SW 1271 (cell line): Measurements from ENCODE around the gene THADA.

Experiments
- DNase-seq, 2 experiments: peaks; one replicate each; lab custom pipeline; 2025; lab: John Stamatoyannopoulos, UW

The THADA gene

GRCh38 chr2:43346602-43347567, 249.0 kb downstream of the THADA start:
- no peak for DNase-seq

DNA sequence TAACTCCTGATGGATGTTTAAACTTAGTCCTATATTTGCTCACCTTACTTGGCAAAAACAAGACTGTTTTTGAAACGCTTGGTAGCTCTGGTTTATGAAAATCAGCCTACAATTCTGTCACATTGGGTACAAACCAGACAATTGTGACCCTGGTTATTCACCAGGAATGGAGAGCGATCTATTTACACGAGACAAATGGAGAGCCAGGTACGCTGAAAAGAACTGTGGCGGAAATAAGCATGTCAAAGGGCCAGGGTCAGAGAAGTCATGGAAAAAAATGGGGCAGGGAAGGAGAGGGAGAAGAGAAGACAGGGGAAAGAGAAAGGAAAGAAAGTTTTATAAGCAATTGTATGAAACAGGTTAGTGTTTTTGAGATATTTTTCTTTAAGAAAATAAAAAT, 250.0 kb downstream of the THADA start:
- no peak for DNase-seq

DNA sequence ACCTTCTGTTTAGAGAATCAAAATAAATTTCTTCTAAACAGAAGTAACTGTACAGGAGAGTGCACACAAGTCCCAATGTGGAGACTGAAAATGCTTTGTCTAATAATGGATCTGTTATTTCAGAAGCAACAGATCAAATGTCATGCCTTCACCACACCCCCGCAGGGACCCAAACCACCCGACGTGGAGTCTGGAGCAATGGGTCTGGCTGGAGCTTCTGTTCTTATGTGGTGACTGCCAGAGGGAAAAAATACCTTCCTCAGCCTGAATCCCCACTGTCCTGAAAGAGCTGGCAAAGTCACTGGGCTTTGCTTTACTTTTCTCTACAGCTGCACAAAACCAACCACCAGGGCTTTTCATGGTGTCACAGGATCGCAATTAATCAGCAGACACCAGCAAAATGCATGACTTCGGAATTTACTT, 250.4 kb downstream of the THADA start:
- no peak for DNase-seq

DNA sequence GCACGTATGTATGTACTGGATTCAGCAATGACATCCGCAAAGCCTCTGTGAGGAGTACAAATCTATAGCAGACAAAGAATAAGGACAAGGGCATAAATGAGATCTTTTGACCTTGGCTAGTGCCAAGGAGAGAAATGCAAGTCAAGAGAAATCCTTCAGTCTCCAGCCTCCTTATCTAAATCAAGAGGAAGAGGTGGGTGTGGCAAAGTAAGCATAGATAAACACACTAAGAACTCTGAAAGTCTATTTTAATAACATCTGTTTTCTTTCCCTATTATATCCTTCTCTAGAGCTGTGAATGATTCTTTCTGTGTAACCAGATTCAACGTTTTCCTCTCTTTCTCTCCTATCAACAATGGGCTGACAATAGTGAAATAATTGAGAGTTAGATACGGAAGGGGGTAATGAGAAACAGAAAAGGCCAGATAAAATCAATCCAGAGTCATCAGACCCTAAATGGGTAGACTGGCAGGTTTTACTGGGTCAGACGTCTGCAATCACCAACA, 250.9 kb downstream of the THADA start:
- DNase-seq: no peak

DNA sequence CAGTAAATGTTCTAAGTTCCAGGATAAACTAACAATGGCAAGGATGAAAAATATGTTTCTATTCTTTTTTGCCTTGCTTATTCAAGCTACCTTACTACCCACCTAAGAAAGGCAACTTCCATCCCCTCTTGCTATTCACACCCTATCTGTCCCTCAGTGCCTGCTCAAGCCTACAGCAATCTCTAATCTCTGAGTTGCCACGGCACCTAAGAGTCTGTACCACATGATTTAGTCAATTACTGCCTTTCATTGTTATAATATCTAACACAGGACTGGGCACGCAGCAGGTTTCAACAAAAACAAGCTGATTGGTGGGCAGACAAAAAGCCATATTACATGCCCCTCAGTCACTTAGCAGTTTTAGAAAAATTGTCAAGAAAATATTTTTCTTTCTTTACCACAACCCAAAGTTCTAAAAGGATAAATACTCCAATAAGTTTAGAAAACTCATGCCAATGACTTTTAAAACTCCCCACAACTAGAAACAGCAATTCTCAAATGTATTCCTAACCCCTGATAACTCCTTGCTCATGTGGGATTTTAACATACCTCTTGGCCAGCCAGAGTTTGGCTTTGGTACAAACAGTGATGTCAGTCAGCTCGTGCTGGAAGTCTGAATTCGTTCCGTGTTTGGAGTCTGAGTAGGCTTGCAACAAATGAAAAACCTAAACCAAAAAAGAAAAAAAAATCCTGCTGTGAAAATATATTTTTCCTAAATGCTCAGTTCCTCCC, 252.1 kb downstream of the THADA start:
- no peak for DNase-seq

- DNase-seq: no peak
Measured at GRCh38 chr2:43341959-43342757, 253.7 kb downstream of the THADA start.

DNA sequence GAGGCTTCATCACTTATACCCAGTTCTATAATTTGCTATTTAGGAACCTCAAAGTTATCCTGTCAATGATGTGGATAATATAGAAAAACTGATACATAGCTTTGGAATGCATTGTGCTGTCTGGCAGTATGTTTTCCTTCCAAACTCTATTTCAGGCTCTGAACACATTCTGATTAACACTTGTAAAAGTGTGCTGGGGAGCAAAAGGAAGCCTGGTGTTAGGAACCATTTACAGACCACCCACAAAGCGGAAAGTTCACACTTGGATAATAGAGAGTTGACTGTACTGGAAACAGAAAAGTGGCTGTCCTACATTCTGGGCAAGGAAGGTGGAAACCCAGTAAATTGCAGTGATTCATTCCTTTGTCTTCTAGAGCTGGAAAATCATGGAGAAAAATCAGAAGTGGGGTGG, 254.9 kb downstream of the THADA start:
- DNase-seq: peak in 1 of 2 experiments; percentile 34

DNA sequence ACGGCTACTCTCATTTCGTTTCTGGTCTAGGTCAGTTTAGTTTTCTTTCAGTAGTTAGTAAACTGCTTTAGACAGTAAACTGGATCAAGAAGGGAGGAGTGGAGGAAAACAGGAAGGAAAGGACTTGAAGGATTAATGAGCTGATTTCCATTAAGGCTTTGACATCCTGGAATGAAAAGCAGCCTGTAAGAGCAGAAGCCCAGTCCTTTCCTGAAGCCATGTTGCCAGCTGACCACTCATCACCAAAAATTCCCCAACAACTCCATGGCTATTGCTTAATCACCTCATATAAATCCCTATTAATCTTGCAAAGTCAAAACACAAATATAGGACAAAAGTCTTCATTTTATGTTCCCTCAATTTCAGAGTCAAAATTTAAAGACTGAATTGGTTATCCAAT, 255.8 kb downstream of the THADA start:
- DNase-seq: no peak

GRCh38 chr2:43333656-43334144, 262.1 kb downstream of the THADA start:
- DNase-seq: no peak

DNA sequence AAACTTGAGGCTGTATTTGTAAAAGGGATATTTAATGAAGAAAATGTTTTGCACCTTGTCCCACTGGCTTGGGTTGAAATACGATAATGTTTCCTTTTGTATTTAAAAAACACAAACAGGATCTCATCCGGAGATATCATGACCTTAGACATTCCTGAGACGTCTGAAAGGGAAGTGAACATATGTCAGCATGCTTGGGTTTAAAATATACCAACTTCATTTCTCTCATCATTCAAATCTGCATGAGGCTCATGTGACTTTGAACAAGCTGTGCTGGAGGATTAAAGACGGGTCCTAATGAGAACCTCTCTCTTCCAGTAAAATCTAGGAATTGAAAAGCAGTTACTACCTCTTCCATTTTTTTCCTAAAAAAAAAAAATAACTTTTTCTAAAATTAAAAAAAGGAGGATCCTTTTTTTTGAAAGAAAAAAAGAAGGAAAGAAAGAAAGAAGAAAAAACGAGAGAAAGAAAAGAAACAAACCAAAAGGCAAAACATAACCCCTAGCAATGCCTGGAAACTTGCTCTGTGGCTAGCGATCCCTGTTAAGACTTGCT, 262.7 kb downstream of the THADA start:
- no peak for DNase-seq

DNA sequence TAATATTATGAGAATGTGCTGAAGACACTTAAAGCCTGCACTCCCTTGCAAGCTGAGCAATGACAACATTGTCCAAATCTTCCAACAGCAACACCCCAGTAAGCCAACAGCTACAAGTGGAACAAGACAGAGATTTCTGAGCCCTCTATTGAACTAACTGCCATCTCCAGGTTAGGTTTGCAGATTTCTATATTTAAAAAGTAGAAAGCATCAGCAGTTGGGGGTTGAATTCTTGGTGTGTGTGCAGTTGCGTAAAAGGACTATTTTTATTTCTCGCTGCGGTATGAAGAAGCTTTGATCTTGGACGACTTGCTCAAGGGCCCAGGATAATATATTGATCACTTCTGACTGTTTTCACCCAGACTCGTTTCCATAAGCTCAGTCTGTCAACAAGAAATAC, 263.2 kb downstream of the THADA start:
- DNase-seq: no peak

- DNase-seq: no peak
Measured at GRCh38 chr2:43331422-43331821, 264.4 kb downstream of the THADA start.

GRCh38 chr2:43329637-43330036, 266.2 kb downstream of the THADA start:
- no peak for DNase-seq

GRCh38 chr2:43328832-43329231, 267.0 kb downstream of the THADA start:
- no peak for DNase-seq

- no peak for DNase-seq
Measured at GRCh38 chr2:43328133-43328532, 267.7 kb downstream of the THADA start.

GRCh38 chr2:43327119-43327518, 268.7 kb downstream of the THADA start:
- no peak for DNase-seq

GRCh38 chr2:43326101-43326825, 269.6 kb downstream of the THADA start:
- no peak for DNase-seq

- no peak for DNase-seq
Measured at GRCh38 chr2:43325107-43325811, 270.6 kb downstream of the THADA start.

DNA sequence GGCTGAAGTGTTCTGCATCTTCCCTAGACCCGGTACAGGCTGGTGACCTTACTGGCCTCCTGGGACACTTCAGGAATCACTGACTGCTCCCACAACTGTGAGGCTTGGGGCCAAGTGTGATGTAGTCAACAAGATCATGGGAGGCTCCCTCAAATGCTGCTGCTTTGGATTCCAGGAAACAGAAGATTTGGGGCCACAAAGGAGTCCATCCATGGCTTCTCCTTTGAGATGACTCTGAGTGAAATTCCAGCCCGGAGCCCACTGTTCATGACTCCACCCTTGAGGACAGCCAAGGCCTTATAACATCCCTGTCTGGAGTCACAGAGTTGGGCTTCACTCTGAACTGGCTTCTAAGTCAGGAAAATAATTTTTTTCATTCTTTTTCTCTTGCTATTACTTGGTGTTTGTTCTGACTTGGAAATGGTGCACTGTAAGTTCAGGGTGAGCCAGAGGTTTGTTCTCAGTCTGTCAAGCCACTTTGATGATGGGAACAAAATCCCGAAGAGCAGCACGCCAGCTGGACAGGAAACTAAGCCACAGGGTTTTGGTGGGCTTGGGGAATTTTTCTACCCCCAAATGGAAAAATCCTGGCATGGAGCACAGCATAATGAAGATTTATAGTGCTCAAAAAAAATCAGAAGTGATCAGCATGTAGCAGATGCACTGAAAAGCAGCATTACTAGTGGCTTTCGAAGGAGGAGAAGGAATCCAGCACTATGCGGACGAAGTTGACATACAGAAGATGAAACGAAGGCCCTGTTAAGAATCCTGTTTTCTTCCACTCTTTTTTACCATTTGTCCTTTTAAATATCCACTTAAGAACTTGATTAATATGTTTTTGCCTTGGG, 271.4 kb downstream of the THADA start:
- no peak for DNase-seq
